M059J (cell line): ENCODE data around the gene PRG2. TPM values are rescaled to one million over a fixed set of nuclear protein-coding genes. Genes with fewer than 3 reads are reported as not detected.
A peak's percentile ranks its signal among the peaks of the same experiment; 100 is the strongest.
"Not testable (repeated sequence)": the region's sequence is repeated elsewhere in the genome, so short reads cannot be mapped to it uniquely, and the experiment has no call there.

Source experiments
- DNase-seq: peaks from one replicate; pipeline ENCODE4 v3.0.0-alpha.2; 2012; ENCODE audit warnings: low read depth
- total RNA-seq: library from RNA; depleted of rRNA; stranded (reverse); fragments of >200 nt; shearing (Covaris generic); gene quantifications from 2 replicates; pipeline ENCODE4 v1.2.3, GENCODE V29; 2014

PRG2 gene
- total RNA-seq, 1 experiment from 2014 or later, result 0.17 TPM

GRCh38 chr11:57419146-57419545 lies 28.7 kb upstream of the PRG2 start:
- DNase-seq, result no peak

DNA sequence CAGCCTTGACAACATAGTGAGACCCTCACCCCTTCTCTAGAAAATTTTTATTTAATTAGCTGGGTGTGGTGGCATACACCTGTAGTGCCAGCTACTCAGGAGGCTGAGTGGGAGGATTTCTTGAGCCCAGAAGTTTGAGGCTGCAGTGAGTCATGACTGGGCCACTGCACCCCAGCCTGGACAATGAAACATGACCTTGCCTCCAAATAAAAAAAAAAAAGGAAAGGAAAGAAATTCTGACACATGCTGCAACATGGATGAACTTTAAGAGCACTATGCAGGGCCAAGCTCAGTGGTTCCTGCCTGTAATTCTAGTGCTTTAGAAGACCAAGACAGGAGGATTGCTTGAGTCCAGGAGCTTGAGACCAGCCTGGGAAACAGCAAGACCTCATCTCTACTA lies 27.7 kb upstream of the PRG2 start:
- DNase-seq, result peak; percentile 25

GRCh38 chr11:57417056-57417455 lies 26.6 kb upstream of the PRG2 start:
- no peak for DNase-seq

- DNase-seq, result no peak
Measured at GRCh38 chr11:57416436-57416835, 26.0 kb upstream of the PRG2 start.

DNA sequence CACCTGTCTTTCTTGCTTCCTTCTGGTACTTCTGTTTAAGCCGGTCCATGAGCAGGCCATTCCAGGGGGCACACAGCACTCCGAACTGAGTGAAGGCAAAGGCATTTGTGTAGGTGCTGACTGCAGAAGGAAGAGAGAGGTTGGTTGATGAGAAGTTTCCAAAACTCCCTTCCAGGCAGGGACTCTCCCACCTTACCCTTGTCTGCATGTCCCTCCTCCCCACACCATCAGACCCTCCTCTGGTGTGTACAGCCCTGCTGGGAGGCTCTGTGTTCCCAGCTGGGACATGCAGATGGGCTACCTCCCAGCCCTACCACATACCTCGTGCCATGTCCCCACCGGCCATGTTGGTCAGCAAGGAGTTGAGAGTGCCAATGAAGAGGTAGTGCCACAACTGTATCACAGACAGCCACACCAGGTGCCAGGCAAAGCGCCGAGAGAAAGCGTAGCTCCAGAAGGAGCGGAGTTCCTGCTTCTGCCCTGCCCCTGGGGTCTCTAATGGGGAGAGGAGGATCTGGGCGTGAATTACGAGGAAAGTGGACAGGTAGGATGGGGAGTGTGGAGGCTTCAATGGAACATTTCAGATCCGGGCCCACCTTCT lies 24.3 kb upstream of the PRG2 start:
- DNase-seq, result no peak

GRCh38 chr11:57413681-57414080 lies 23.2 kb upstream of the PRG2 start:
- DNase-seq, result peak; percentile 30

DNA sequence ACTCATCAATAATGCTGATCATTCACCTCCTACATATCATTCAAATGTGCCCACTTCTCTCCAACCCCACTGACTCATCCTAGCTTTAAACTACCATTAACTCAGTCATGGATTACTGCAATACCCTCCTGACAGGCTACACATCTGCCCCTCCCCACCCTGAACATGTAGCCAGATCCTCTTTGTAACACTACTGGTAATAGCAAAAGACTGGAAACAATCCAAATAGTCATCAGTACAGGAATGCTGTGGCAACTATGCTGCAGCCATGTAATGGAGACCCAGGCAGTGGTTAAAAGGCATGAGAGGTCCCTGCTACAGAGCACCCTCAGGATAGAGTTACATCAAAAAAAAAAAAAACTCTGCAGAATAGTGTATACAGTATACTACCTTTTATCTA lies 19.8 kb upstream of the PRG2 start:
- peak; percentile 80 for DNase-seq

DNA sequence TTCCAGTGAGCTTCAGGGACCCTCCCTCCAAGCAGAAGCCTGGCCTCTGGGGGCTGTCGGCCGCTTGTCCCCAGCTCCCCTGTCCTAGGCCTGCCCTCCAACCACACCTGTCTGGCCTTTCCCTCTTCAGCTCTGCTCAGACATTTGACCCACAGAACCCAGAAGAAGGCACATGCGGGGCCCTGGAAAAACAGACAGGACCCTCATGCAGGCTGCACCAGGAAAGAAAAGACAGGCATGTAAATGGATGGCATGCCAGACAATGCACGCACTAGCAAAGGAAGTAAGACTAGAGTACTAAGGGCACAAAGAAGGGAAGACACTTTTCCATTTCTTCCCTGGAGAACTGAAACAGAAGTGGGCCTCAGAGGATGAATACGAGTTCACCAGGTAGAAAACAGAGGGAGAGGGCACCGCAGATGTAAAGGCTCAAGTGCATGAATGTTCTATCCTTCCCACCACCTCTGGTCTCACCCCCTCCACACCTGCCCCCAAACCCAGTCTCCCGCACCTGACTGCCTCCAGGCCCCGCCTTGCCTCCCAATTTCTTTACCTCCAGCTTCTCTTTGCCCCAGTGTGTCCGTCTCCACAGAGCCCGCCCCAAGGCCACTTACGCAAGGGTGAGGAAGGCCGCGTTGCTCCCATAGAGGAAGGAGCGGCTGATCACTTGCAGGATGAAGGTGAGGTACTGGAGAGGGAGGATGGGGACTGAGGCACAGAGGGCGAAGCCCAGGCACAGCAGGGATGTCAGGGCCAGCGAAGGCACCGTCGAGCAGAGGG lies 19.1 kb upstream of the PRG2 start:
- no peak for DNase-seq

DNA sequence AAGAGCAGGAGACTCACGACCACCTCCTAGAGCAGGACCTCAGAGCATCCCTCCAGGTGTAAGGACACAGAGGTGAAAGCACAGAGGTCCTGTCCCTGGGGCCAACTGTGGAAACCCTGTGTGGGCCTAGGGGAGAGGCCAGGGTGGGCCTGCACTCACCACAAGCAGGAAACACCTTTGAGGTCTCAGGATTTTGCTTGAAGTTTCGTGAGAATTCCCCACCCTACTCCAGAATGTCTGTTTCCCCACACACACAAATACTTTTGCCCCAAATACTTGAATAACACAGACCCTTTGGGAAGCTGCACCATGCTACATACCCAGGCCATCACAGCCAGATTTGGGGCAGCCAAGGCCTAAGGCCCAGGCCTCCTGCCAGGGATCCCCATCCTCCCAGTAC lies 18.3 kb upstream of the PRG2 start:
- DNase-seq, result no peak

GRCh38 chr11:57407941-57408475 lies 17.6 kb upstream of the PRG2 start:
- no peak for DNase-seq

- DNase-seq, result no peak
Measured at GRCh38 chr11:57407010-57407920, 16.8 kb upstream of the PRG2 start.

DNA sequence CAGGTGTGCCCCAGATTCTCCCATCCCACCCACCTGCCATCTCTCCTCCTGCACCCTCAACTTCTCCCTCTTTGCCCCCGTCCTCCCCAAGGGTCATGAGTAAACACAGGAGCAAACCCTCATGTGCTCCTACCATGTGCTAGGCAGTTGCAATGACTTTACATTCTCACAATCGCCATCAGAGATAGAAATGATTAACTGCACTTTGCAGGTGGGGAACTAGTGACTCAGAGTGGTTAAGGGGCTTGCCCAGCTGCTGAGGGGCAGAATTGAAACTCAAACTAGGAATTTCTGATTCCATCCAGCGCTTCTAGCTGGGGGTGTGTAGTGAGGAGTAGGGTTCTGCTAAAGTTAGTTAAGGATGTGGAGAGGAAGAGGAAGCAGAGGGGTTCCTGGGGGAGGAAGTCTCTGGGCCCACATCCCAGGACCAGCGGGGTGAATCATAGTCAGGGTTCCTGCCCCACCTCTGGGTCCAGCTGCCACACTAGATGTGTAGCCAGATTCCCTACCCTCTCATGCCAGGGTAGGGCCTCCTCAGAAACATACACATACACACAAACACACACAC lies 16.0 kb upstream of the PRG2 start:
- peak; percentile 25 for DNase-seq

DNA sequence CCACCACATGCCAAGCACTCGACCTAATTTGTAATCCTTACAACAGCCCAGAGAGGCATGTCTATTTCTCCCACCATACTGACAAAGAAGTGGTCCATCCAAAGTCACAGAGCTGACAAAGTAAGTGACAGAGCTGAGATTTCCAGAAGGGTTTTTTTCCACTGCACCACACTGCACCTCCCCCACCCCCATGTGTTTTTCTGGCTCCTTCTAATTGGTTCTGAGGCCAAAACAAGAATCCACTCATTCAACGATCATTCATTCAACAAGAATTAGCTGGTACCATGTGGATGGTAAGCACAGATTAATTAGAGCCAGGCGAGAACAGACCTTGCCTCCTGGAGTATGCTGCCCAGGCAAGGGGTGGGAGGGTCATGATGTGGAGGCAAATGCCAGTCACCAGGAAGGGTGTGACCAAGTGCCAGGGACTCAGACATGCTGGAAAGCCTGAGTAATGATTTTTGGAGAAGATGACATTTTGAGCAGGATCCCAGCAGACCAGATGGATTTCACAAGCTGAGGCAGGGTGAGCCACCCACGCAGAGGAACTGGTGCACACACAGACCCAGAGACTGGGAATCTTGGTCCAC lies 14.9 kb upstream of the PRG2 start:
- no peak for DNase-seq

GRCh38 chr11:57403802-57404147 lies 13.3 kb upstream of the PRG2 start:
- no peak for DNase-seq

- not testable (repeated sequence) for DNase-seq
Measured at GRCh38 chr11:57403003-57403801, 12.8 kb upstream of the PRG2 start.

DNA sequence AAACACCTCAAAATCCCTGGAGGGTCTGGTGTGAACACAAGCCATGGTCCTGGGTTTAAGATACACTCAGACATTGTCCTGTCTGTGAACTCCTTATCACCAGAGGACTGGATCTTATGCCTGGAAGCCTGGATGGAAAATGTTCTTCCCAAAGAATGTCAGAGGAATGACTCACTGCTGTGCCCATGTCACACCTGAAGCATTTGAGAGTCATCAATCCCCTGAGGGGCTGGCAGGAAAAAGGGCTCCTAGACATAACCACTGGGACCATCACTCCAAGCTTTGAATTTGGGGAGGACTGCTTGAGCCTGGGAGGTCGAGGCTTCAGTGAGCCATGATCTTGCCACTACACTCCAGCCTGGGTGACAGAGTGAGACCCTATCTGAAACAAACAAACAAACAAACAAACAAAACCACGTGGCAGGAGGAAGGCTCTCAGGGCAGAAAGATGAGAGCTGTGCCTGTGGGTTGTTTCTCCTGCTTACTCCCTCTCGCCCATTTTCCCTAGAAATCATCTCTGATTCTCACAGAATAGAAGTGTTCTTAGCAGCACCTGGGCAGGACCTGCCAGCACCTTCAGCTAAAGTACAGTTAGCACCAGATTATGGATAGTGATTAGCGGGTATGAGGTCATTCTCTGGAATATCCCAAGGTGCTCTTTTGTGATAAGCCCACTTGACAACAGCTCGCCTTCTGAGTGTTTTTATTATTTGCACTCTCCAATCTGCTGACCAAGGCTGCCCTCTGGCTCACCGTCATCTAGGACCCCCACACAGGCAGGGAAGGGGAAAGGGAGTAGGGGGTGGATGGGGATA lies 11.9 kb upstream of the PRG2 start:
- peak; percentile 90 for DNase-seq

GRCh38 chr11:57399972-57400578 lies 9.6 kb upstream of the PRG2 start:
- no peak for DNase-seq

GRCh38 chr11:57399221-57399620 lies 8.8 kb upstream of the PRG2 start:
- peak; percentile 52 for DNase-seq

GRCh38 chr11:57397394-57397990 lies 7.0 kb upstream of the PRG2 start:
- no peak for DNase-seq
